ENCODE data around the gene RRBP1.

RRBP1 gene

DNA sequence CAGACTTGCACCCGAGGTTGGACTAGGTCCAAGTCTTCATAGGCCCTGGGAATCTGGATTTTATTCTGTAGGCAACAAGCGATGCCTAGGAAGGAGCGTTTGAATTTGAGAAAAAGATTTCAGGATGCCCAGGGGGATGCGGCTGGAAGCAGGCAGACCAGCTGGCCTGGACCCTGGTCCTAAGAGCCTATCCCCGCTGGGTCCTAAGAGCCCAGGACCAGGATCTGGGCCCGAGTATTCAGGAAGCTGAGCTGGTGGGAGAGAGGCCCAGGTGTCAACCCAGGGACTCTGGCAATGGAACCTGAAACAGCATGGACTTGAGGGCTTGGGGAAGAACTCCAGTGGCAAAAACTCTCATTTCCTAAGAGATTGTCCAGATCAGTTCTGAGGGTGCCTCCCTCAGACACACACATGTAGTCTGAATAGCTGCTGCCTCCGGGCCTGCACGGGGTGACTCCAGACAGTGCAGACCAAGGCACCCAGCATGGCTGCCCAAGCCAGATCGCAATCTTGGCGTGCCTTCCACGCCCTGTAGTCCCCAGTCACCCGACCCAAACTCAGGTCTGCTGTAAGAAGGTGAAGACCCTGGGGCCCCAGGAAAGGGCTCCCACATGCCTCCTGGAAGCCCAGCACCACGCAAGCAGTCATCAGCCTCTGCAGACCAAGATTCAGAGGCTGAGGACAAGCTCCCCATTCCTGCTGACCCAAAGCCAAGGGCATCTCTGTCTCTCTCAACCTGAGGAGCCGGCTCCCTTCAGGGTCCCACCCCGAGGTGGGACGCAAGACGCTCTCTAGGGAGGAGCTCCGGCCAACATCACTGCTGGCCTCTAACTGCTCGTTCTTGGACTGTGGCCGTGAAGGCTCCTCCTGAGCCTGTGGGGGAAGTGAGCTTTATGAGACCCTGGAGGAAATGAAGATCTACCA is 34.4 kb downstream of the RRBP1 start:
- DNase-seq (ENCODE audit: low read depth in 2 of 2): no peak

- DNase-seq (ENCODE audit: low read depth in 2 of 2): no peak
These were observed 35.1 kb downstream of the RRBP1 start for GRCh38 chr20:17646961-17647301.

DNA sequence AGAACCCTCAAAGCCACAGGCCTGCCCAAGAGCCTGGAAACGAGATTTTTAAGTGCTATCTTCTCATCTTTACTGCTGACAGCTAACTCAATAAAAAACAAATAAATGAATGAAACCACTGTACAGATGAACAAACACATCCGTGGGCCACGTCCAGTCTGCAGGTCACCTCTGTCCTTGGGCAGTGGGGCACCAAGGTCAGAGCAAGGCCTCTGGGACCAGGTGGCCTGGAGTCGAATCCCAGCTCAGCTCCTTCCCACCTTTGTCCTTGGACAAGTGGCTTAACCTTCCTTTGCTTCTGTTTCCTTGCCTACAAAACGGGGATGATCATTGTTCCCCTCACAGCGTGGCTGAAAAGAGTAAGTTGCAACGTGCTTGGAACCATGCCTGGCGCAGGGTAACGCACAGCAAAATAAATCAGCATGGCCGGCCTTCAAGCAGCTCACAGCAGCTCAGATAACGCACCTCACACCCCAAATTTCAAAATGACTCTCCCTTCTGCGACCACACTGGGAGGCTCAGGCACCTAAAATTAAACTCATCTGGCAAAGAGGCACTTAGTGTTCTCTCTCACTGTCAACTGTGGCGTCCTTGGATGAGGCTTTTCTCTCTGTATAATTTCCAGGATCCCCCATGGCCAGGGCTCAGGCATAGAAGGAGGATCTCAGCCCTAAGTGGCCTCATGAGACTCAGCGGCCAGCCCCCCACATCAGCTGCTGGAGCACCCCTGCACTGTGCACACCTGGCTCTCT is 35.7 kb downstream of the RRBP1 start:
- DNase-seq (ENCODE audit: low read depth in 2 of 2): no peak

DNA sequence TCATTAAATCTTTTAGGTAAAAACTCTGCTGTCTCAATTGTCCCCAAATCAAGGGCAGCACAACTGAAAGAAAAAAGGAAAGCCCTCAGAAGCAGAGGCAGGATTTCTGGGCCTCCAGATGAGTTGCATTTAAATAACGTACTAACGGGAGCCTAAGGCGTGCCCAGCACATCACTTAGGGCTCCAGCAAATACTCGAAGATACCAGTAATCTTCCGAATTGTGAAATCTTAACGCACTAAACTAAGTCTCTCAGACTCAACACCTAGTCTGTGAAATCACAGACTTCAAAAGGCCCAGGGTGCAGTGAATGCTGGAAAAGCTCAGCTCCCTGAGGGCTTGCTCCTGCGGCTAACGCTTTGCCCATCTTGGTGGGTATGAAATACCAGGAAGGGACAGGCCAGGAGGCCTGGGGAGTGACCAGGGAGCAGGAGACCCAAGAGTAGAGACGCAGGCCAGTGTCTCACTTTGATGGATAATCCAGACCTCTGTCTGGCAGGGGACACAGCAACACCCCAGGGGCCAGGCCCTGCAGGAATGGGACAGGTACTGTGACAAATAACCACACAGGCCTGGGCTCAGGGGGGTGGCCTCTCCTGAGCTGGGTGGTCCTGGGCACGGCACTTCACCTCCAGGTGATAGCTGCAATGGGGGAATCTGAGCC is 36.4 kb downstream of the RRBP1 start:
- DNase-seq (ENCODE audit: low read depth in 2 of 2): no peak

GRCh38 chr20:17645010-17645409 is 37.0 kb downstream of the RRBP1 start:
- DNase-seq (ENCODE audit: low read depth in 2 of 2): no peak

DNA sequence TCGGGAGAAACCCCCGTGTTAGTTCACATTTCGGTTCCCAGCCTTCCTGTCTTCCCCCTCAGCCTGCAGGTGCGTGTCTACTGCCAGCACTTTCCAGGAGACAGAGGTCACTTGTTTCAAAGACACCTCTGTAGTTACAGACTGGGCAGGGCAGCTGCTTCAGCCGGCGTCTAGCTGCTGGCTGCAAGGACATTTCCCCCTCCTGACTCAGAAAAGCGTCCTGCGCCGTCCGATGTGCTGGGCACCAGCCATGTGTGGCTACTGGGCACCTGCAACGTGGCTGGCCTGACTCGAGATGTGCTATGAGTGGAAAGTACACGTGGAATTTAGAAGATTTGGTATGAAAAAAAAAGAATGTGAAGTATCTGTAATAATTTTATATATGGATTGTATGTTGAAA is 37.6 kb downstream of the RRBP1 start:
- DNase-seq (ENCODE audit: low read depth in 2 of 2): no peak

DNA sequence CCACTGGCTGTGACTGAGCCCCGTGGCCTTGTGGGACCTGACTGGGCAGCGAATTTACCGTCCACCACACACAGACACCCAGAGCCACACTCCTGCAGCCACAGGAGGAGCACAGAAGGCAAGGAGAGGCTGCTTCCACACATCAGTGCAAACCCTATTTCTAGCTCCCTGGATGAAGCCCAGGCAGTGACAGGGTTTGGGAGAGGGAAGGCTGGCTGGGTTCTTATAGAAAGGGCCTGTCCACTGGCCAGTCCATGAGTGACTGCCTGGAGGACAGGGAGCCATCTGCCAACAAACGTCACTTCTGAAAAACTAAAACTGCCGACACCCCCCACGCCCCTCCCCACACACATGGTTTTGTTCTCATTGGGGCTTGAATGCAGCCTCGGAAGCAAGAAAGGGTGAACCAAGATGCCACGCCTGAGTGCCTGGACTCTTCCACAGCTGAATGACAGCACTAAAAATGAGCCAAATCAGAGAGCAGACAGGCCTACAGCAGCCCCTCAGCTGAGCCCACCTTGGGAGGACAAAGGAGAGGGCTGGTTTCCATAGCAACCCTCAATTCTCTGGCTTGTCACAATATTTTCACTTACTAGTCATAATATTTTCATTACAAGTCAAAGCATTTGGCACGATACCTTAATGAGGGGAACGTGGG is 38.4 kb downstream of the RRBP1 start:
- no peak for DNase-seq (ENCODE audit: low read depth in 2 of 2)

DNA sequence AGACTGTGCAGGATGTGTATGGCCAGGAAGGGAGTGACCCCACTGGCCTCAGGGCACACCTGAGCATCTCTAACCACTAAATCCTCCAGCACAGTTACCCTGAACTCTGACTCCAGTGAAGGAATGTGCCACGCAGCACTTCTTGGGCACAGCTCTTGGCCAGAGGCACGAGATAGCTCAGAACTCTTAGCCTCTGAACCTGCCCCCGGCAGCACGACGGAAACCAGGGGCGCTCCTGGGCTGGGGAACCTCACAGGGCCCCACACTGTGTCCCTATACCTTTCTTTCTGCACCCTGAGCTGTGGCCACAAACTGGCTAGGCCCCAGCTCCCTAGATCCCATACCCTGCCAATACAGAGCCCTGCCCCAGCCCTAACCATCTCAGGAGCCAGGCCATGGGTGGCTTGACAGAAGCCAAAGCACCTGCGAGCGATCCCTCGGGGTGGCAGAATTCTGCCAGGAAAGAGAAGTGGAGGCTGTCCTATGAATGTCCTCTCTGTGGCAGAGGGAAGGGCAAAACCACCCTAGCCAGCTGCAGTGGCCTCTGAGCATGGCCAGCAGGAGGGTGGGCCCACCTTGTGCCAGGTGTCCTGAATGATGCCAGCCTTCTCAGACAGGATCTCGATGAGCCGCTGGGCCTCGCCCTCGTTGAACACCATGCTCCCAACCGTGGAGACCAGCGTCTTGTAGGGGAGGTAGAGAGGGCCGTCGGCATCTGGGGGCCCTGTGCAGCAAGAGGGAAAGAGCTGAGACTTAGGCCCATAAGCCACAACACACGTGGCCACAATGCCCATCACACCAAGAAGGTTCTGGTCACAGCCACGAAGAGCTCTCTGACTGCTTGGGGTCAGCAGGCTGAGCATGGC is 39.4 kb downstream of the RRBP1 start:
- DNase-seq (ENCODE audit: low read depth in 2 of 2): no peak

DNA sequence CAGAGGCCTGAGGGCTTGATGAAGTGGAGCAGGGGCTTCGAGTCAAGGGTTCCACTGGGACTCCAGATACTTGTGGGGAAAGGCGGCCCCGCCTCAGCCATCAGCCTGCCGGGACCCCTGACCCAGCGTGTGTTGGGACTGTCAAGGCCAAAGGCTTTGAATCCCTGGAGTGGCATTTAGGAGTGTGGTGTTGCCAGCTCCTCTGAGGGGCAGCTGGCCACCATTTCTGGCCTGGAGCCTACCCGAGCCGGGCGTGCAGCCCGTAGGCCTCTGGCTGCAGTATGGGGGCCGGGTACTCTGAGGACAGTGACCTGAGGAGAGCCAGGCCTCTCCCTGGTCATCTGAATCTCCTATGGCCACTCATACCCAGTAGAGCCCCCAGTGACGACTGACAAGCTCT is 40.0 kb downstream of the RRBP1 start:
- no peak for DNase-seq (ENCODE audit: low read depth in 2 of 2)

- no peak for DNase-seq (ENCODE audit: low read depth in 2 of 2)
These were observed 40.5 kb downstream of the RRBP1 start for GRCh38 chr20:17641520-17641964.

DNA sequence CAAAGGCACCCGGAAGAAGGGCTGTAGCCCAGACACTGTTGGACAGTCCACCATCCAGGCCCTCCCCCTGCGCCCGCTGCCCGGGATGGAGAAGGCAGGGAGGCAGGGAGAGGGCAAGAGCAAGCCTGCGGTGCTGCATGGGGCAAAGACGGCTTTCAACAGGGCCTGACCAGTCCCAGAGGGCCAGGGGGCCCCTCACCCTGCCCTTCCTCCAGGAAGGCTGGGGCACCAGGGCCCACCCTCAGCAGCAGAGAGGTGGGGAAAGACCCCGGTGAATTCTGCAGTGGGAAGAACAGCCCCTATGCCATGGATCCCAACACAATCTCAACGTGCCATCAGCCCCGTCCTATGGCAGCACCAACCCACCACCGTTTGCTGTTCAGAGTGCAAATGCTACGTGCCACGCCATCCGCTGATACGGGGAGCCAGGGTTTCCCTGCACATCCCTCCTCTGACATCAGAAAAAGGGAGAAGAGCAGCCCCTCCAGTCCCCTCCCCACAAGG is 41.1 kb downstream of the RRBP1 start:
- no peak for DNase-seq (ENCODE audit: low read depth in 2 of 2)

GRCh38 chr20:17640146-17640874 is 41.7 kb downstream of the RRBP1 start:
- DNase-seq (ENCODE audit: low read depth in 2 of 2): no peak

GRCh38 chr20:17638835-17639407 is 43.1 kb downstream of the RRBP1 start:
- DNase-seq (ENCODE audit: low read depth in 2 of 2): no peak

GRCh38 chr20:17637985-17638640 is 43.9 kb downstream of the RRBP1 start:
- DNase-seq (ENCODE audit: low read depth in 2 of 2): no peak

DNA sequence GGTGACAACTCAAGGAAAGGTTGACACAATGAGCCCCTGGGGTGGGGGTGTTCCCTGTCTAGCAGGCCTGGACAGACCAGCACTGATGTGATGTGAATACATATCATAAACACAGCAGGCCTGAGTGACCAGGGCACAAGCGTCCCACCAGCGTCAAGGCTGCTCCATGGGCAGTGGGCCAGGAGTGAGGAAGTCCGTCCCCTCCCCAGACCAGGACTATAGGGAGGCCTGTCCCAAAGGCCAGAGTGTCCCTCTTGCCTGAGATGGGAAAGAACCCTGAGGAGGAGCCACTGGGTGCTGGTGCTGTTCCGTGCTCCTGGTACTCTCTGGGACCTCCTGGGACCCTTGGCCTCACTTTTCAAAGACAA is 44.6 kb downstream of the RRBP1 start:
- no peak for DNase-seq (ENCODE audit: low read depth in 2 of 2)

- no peak for DNase-seq (ENCODE audit: low read depth in 2 of 2)
These were observed 45.3 kb downstream of the RRBP1 start for GRCh38 chr20:17636523-17637412.

- DNase-seq (ENCODE audit: low read depth in 2 of 2): no peak
These were observed 46.5 kb downstream of the RRBP1 start for GRCh38 chr20:17635332-17636244.
